Occipital lobe (tissue), 2 donors: ENCODE data around the gene PPP2R5D. TPM values are rescaled to one million over a fixed set of nuclear protein-coding genes. Genes with fewer than 3 reads are reported as not detected.
A peak's percentile ranks its signal among the peaks of the same experiment; 100 is the strongest.

Source experiments
- DNase-seq: peaks from one replicate; lab custom pipeline; 2025; lab: John Stamatoyannopoulos, UW
- total RNA-seq: library from RNA; depleted of rRNA; stranded (reverse); fragments of >200 nt; gene quantifications from one replicate; pipeline ENCODE4 v1.2.3, GENCODE V29; 2014

The PPP2R5D gene
- total RNA-seq, 1 donor from 2014 or later, result 33.2 TPM

DNA sequence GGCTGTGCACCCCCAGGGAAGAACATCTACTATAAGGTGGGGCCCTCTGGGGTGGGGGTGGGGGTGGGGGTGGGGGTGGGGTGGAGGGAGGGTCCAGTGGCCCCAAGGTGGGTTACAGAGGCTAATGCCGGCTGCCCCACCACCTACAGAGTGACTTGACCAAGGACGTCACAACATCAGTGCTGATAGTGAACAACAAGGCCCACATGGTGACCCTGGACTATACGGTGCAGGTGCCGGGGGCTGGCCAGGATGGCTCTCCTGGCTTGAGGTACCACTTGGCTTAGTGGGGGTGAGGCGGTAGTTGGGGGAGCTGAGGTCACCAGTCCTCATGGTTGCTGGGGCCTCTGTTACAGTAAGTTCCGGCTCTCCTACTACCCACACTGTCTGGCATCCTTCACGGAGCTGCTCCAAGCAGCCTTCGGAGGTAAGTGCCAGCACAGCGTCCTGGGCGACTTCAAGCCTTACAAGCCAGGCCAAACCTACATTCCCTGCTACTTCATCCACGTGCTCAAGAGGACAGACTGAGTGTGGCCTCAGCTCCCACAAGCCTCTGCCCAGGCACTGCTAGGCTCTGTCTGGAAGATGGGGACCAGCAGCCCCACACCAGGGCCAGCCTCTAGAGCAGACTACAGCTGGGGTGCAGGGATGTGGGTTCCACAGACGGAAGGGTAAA is 21.1 kb upstream of the PPP2R5D start:
- no peak for DNase-seq

DNA sequence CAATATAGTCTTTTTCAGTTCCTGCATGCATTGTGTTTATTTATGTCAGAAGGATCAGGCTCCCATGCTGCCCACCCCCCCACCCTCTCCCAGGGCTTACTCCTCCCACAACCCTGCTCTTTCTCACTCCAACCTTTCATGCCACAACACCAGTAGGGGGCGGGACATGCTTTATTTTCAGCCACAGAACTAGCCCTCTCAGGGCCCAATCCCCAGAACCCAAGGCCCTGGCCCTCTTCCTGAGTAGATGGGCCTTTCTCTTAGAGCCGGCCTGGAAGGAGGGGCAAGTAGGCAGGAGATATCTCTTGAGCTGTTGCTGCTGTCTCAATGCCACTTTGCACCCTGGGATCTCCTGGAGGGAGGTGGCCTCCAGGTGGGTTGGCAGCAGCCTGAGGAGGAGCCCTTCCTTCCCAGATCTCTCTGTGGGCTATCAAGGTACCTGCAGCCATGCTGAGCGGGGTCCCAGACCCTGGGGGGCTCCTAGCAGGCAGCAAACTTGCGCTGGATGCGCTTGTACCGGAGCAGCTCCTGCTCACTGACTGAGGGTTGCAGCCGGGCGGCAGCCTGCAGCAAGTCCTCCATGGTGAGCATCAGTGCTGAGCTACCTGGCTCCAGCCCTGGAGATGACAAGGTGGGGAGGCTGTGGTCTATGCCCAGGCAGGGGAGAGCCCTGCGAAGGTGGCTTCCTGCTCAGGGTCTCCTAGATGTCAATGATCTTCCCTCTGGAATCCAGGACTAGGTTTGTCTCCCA is 20.3 kb upstream of the PPP2R5D start:
- DNase-seq, result no peak

DNA sequence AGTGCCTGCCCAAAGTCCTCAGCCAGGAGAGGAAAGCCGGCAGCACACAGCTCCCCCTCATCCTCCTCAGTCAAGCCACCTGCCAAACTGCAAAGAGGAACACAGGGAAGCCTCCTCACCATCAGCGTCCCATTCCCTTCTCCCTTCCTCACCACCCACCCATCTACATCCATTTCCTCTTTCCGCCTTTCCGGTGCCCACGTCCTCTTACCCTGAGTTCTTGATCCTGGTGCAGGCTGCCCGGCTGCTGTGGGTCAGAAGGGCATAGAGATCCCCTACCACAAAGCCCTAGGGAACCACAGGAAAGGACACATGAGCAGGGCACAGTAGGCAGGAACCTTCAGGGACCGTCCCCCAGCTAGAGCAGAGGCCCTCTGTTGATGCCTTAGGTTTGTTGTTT is 17.8 kb upstream of the PPP2R5D start:
- no peak for DNase-seq

DNA sequence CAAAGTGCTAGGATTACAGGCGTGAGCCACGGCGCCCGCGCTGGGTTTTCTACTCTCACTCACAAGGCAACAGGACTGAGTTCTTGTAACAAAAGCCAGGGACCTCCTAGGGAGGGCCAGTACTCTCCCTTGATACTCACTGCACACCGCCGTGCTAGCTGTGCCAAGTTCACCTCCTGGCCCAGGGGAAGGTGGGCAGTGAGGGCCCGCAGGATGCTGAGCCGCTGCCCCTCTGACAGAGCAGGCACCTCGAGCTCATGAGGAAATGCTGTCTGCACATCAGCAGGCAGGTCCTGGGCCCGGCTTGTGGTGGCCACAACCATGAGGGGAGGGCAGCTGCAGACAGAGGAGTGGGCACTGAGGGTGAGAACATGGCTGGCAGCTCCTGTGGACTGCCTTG is 17.1 kb upstream of the PPP2R5D start:
- DNase-seq, result no peak

DNA sequence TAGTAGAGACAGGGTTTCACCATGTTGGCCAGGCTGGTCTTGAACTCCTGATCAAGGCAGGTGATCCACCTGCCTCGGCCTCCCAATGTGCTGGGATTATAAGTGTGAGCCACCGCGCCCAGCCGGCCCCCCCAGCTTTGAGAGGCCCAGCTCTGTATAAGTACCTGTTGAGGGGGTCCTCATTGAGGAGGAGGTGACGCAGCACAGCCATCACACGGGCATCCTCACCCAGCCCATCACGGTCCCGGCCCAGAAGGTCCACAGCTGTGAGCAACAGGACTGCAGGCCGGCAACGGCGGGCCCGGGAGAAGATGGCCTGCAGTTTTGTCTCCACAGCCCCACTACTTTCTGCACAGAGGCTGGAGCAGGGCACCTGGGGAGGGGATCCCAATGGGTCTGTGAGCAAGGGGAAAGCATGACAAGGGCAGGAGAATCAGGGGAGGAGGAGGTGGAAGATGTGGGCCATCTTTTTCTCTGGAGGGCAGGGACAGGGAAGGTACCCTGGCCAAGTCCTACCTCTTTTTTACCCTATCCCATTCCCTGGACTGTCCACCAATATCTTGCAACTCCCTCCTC is 16.2 kb upstream of the PPP2R5D start:
- DNase-seq, result no peak

DNA sequence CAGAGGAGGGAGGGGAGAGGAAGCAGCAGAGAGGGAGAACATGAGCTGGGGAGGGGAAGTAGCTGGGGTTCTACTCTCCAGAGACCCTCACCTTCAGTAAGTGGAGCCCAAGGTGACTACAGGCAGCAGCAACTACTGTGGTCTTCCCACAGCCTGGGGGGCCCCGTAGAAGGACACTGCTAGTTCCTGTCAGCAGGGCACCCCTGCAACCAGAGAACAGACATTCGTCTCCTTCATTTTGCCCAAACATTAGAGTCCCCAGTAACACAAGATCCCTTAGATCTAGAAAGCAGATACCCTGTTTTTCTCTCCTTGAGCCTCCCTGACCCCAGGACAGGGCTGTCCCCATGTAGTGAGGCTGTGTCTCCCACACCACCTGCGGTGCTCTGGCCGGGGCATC is 15.6 kb upstream of the PPP2R5D start:
- no peak for DNase-seq

DNA sequence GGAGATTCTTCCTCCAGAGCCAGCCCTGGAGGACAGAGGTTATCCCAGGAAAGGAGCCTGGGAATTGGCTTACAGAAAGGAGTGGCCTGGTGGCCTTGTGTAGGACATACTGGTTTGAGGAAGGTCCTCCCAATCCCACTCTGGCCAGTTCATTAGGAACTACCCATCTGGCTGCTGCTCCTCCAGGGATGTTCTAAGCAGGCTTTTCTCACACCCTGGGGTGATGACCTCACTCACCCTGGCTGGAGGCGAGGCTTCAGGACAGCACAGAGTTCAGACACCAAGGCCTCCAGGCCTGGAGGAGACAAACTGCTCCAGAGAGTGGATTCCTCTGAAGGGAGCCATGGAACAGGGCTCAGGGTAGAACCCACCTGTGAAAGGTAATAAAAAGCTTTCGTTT is 14.9 kb upstream of the PPP2R5D start:
- DNase-seq, result no peak

DNA sequence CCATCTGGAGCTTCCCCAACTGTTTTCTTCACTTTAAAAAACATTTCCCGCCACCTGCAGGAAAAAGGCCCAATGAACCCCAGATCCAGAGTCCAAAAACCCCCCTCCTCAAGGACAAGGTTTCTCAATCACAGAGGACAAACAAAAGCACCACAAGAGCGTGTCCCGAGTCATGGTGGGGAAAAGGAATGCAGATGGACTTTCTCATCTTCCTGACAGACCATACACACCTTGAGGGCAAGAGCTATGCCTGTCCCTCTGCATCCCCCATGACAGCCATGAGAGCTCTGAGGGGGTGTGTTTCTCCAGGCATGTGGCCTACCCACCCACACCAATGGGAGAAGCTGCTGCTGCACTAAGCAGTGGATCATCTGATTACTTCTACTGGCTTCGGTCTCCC is 14.4 kb upstream of the PPP2R5D start:
- DNase-seq, result no peak

DNA sequence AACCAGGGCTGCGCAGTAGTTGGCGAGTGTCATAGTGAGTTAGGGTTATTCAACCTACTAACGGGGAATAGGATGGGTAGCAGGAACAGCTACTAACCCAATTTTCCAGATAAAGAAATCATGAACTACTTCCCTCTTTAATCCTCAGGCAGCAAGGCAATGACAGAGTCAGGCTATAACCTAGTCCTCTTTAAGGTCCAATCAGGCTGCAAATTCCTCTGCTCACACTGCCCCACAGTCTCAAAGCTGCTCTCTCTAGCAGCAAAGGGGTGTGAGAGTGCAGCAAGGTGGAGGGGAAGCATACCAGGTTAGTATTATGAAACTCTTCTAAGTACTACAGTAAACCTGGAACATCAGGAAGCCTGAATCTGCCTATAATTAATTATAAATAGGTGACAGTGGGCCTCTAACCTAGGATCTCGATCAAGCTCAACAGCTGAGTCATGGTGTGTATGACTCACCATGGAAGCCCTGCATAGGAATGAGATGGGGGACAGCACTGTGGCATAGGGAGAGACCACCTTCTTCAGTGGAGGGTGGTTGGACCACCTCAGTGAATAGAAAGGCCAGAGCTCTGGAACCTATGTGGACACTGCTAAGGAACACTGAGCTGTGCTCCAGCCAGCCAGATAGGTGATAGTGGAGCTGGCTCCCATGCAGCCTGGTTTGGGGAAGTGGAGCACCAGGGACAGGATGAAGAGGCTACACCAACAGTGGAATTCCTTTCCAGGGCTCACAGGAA is 13.3 kb upstream of the PPP2R5D start:
- no peak for DNase-seq

DNA sequence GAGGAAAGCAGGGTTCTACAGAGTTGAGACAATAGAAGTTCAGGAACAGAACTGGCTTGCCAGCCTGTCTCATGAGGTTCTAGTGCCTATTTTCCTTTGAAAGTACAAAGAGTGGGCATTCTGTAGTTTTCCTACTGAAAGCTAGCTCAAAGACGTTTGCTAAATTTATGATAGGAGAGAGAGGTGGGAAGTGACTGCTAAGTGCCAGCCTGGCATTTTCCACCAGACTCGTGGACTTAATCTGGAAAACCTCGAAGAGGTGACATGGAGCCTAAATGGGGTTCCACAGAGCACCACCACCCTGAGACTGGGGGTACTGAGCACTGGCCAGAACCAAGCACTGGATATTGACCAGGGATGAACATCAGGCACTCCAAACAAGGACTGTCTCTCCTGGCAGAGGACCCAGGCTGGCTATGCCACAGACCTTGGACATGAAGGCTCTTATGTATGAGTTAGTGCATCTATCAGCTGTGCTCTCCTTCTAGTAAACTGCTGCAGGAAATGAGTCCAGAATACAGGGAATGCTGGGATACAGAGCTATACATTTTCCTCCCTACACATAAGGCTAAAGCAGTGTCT is 12.5 kb upstream of the PPP2R5D start:
- no peak for DNase-seq

DNA sequence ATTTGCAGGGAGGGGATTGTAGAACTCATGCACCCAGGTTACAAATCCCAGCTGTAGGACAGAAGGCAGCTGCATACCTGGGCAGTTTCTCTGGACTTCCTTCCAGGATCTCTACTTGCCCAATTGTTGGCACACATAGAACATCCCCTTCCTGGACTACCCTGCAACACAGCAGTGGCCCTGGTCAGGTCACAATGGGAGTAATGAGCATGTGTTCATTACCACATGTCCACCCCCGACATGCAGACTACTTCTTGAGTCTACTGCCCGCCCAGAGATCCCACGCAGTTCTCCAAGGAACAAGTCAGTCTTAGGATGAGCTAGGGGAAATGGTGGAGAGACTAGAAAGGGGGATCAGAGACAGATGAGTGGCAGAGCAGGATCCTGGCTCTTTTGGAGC is 10.4 kb upstream of the PPP2R5D start:
- no peak for DNase-seq

DNA sequence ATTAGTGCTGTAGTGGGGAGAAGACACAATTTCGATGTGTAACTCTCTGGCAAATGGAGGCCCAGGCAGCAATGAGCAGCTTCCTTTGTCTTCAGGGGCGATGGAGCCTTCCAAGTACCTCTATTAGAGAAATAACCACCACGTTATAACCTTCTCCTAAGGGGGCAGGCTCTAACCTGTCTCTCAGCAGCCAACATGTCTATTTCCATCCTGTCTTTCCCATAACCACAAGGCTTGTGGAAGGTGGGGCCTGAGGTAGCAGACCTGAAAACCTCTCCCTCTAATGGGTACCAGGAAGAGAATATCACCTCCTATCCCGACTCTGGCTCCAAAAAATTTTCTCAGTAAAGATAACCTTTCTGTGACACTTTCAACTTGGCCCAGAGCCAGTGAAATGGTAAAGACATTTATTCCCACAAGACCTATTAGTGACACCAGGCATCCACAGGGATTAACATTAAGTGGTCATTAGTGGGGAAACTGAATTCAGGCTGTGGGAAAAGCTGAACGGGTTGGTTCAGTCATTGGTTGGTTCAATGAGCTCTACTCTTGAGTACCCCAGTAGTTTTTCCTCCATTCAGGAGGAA is 9.4 kb upstream of the PPP2R5D start:
- DNase-seq, result no peak

DNA sequence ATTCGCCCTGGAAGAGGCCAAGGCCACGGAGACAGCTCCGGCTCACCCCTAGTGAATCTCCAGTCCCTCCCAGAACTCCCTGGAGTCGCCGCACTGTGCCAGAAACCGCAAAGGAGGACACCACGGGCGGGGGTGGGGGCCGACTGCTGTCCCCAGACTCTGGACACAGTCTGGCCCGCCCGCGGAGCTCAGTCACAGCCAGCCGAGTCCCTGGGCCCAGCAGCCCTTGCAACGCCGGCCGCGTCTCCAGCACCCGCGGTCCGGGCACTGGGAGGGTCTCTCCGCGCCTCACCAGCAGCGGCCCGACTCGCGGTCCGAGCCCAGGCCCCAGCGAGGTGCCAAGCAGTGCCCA is 5.9 kb upstream of the PPP2R5D start:
- DNase-seq, result peak; percentile 20

DNA sequence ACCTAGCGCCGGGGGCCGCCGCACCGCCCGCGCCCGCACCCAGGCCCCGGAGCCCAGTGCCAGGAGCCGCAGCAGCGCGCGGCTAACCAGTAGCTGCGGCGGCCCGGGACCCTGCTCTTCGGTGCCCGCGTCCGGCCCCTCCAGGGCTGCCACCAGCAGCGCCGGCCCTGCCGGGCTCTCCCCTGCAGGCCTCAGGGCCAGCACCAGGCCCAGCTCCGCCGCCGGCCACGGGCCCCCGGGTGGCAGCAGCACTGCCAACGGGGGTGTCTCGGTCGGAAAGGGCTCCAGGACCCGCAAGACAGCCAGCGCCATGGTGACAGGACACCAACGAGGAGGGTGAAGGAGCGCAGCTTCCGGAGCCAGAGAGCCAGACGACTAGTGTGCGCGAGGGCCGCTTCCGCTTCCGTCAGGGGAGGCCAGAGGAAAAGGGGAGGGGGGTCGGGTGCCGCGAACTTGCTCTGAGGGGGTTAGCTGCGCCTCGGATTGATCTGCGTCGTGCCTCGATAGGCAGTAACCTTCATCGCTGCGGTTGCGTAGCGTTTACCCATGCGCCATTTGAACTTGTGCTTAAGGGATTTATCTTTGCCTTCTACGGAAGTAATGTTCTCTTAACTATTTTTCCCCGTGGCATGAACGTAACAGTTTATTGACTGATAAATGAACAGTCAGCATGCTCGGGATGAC is 5.4 kb upstream of the PPP2R5D start, which contains the start of gene PEX6:
TSS of gene PEX6 (minus strand) at position 343 of the 684 bp plus-strand sequence. CDS start at position 312, 31 bp downstream.
- DNase-seq, result peak; percentile 76

DNA sequence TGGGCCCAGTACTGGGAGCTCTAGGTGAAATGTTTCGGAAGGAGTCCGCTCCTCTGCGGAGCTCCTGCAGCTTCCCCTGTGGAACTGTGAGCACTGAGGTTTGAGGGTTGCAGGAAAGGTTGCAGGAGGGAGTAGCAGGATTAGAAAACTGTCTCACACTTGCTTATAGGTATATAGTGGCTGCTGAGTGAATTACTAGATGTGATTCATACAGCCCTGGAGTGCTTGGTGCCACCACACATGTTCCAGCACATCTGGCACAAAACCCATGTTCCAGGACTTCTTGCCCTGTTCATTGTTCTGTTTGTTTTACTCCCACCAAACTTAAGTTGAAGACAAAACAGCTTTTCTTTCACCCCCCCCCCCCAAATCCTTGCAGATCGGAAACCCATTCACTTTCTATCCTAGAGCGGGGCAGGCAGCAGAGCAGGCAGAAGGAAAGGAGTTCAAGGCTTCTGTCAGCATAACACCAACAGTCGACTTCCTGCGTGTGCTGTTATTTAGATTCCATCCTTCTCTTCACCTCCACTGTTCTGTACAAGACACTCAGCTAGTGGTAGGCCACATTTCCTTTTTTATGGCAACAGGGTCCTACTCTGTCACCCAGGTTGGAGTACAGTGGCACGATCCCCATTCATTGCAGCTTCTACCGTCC is 4.7 kb upstream of the PPP2R5D start:
- DNase-seq, result no peak

DNA sequence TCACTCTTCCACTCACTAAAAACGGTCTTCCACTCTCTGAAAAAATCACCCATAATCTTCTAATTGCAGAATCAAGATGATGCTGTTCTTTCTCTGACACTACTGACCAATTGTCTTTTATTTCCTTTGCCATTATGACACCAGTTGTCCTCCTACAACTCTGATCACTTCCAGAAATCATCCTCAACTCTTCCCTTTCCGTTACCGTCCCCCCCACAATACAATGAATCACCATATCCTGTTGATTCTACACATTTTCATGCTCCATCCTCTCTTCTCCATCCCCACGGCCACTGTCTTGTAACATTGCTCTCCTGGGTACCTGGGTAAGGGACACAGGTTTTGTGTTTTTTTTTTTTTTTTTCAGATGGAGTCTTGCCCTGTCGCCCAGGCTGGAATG is 2.5 kb upstream of the PPP2R5D start:
- DNase-seq, result no peak

DNA sequence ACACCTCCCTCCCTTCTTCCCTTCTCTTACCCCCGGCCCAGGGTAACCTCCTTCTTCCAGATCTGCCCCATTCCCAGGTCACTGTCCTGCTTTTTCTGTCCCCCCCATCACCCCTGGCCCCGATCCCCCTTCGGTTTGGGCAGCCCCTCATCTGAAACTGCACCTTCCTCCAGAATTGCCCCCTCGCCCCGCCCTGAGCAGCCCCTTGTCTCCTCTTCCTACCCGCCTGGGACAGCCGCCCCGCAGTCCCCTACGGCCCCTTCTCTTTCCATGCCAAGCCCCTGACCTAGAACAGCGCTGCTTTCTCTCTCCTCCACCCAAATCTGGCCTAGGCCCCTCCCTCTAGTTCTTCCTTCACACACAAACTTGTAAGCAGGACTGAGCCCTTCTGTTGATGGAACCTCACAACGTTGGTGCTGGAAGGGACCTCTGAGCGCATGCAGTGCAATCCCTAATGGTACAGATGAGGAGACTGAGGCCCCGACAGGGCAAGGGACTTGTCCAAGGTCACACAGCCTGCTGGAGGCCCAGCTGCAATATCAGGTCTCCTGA is 630 bp downstream of the PPP2R5D start:
- no peak for DNase-seq

DNA sequence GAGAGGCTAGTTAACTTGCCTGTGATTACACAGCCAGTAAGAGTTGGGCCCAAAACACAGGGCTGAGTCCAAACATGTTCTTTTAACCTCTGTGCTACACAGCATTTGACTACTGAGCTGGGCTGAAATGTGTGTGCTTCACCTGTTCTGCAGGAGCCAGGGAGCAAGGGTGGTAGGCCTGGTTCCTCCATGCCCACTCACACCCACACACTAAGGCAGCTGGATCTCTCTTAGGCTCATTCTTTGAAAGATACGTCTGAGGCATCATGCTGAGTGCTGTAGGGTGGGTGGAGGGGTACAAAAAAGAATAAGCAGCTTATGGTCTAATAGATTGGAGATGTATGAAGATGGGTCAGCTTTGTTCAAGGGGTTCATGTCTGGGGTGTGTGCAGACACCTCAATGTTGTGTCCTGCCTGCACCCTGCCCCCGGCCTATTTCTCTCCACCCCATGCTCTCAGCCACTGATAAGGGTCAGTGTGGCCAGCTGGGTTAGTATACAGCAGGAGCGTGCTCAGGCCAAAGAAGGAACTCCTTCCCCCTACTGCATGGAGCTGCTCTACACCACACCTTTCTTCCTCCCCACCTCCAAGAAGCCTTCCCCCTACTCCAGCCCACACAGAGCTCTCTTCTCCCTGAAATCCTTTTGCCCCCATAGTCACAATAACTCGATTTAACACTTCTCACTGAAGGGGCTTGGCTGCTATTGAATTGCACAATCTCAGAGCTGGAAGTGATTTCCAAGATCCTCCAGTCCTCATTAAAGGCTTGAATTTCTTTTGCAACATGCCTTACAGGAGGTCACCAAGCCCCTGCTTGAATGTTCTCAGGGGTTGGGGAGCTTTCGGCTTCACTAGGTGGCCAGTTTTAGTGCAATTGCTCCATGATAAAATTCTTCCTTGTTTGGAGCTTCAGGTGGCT is 3.4 kb downstream of the PPP2R5D start:
- no peak for DNase-seq

DNA sequence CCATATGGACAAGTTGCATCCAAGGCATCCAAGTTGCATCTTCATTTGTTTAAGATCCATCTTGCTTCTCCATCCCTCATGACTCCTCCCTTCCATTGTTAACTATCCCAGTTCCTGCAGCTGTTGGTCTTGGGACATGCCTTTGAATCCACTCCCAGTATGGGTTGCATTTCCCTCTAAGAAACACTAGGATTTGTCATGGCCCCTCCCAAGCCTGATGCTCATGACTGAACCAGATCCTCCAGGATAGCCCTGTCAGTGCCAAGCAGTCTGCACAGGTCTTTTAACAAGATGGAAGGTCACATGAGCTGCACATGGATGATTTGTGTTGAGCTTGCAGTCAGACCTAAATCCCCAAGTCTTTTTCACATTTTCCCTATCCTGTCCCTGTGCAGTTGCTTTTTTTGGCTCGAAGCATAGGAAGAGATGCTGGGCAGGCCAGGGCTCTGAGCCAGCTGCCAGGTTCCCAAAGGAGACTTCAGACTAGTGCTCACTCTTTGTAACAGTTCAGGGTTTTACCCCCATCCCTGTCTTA is 4.2 kb downstream of the PPP2R5D start:
- no peak for DNase-seq
